DMS79 (cell line): ENCODE data around the gene MOBP.

Experiments used
- DNase-seq: peaks from one replicate; lab custom pipeline; 2025; lab: John Stamatoyannopoulos, UW

Gene MOBP

DNA sequence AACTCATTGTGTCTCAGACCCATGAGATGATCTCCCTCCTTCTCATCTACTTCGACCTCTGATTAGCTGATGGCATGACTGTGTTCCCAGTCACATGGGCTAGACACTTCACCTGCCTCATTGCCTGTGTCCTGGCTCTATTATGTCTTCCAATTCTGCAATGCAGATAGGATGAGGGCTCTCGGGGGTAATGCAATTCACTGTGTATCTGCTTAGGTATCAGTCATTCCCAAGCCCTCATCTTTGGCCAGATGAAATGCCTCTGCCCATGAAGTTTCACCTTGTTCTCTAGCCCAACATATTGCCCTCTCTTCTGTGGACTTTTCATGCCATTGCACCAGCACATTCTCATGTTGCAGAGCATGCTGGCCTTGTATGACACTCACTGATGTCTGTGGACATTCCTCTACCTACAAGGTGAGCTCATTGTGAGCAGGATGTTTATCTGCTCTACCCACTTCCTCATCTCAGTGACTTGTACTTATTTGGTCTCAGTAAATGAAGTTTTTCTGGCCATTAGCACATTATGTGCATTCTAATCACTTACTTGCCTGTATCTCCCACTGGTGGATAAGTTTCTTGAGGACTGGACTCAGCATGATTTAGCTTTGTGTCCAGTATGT, 32.3 kb downstream of the MOBP start:
- no peak for DNase-seq

DNA sequence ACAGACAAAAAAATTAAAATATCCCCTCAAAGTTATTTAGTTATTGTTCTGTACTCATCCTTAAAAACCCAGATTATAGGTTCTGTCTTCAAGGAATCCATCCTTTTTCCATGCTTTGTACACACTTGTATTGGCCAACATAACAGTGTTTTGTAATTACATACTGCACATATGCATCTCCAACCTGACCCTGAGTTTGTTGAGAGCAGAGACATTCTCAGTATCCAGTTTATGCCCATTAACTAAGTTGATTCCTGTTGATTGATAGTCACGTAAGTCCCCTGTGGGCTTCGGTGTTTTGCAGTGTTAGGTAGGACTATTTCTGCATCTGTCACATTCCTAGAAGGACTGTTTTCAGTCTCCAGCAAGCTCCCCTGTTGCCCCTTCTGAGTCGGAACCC, 33.6 kb downstream of the MOBP start:
- DNase-seq: no peak

DNA sequence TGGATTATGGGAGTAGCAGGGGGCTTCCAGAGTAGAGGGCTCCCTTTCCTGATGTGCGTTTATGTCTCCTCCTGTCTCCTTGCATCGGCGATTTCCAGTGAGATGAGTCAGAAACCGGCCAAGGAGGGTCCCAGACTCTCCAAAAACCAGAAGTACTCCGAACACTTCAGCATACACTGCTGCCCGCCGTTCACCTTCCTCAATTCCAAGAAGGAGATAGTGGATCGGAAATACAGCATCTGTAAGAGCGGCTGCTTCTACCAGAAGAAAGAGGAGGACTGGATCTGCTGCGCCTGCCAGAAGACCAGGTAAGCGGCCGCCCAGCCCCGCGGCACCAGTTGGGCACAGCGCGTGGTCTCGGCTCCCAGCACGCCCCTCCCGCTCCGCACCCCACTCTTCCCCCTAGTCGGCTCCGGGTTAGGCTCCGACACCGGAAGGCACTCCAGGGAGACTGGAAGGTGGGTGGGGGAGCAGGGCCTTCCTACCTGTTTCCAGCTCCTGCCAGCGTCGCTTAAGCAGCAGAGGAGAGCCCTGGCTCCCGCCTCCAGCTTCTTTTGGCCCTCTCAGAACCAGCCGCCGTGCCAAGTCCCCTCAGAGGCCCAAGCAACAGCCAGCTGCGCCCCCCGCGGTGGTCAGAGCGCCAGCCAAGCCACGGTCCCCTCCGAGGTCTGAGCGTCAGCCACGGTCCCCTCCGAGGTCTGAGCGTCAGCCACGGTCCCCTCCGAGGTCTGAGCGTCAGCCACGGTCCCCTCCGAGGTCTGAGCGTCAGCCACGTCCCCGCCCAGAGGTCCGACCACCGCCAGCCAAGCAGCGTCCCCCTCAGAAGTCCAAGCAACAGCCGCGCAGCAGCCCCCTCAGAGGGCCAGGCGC, 34.7 kb downstream of the MOBP start:
- DNase-seq: no peak

DNA sequence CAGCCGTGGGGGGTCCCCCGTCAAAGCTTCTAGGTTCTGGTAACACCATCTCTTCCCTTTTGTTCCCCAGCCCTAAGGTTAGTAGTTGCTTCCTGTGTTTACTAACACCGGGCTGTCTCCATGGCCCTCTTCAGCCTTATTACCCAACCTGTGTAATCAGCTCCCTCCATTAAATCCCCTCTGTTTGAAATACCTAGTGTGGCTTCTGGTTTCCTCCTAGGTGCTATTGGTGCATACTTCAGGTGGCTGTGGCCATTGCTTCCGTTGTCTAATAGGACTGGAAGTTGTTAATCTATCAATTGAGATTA, 35.3 kb downstream of the MOBP start:
- DNase-seq: no peak

DNA sequence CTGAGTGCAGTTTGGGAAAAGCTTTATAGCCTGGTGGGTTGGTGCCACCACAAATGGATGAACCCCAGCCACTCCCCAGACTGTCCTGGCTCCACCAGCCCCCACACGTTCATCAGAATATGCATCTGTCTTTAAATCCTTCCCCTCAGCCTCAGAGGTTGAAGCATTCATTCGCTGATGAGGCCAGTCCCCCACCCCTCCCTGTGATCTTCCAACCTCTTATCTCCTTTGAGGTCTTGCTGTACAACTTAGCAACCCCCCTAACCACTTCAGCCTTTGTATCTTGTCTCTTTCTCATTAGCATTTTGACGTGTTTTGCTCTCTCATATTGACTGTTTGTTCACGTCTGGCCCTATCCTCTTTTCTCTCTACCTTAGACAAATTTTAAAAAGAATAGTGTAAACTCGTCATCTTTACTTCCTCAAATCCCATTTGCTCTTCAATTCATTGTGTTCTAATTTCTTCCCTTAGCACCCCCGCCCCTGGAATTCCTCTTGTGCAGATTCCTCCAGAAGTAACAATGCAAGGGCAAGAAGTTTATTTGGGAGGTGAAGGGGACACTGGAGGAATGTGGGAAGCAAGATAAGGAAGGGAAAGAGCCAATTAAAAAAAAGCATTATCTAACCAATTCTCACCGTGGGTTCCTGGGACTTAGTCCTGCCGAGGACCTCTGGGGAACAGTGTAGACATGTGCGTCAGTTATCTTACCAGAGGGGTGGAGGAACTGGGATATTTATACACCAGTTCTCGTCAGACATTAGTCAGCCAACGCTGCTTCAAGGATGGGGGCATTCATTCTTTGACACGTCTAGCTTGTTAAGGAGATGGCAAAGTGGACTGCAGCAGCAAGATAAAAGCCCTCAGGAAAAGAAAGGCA, 38.6 kb downstream of the MOBP start:
- no peak for DNase-seq

DNA sequence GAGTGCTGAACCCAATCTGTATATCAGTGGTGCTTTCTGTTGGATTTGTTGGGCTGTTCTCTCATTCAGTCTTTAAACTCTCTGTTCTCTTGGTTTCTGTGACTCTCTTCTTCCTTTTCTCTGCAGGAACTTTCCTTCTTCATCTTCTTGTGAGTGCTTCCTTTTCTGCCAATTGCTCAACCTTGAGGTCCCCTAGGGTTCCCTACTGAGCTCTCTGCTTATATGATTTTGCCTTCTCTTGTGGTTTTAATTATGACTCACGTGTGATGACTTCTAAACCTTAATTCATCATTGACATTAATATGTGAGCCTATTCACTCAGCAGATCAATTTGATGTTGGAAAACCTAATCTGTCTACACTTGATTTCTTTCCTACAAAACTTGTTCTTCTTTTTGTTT, 39.4 kb downstream of the MOBP start:
- no peak for DNase-seq

DNA sequence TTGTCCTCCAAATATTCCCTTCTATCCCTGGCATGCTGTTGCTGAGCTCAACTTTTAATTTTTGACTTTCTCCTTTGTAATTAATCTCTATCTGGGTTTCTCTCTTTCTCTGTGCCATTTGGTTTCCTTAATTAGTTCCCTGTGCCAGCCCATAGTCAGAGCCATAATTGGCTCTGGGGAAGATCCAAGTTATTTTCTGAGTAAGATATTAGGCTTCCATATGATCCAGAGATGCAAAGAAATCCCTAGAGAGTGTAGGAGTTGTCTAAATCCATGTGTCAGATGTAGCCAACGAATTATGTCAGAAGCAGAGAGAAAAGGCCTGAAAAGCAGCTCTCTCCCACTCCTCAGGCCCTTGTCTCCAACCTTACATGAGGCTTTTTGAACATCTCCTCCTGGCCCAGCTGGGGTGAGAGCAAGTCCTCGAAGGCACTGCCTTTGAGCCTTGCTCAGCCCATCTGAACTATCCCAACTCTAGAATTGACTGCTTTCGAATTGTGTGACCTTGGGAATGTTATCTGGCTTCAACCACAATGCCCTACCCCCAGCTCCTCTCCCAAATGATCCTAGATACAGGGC, 46.4 kb downstream of the MOBP start:
- DNase-seq: no peak

DNA sequence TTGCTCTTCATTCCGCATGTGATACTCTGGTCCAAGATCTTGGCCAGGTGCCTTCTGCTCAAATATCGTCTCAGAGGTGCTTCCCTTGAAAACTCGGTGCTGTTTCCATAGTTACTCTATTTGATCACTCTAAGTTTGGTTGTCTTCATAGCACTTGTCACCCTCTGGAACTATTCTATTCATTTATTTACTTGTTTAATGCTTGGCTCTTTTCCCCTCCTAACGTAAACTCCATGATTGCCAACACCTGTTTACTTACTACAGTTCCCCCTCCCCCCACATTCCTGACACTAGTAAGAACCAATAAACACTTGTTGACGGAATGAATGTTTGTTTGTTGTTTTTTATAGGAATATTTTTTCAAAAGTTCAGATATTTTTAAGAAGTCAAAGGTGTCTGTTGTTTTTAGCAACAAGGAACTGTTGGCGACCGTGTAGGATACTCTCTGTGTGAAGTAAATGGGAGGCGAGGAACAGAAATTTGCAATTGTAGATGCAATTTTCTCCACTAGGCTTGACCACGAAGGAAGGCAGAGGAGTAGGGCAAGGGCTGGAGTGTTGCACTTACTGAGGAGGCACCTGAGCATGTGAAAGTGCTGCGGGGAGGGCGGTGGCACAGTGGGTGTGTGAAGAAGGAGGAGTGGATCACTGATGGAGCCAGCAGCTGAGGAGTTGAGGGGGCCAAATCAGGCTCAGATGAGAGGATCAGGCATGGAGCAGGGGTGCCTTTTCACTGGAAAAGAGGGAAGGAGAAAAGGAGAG, 48.4 kb downstream of the MOBP start:
- no peak for DNase-seq

DNA sequence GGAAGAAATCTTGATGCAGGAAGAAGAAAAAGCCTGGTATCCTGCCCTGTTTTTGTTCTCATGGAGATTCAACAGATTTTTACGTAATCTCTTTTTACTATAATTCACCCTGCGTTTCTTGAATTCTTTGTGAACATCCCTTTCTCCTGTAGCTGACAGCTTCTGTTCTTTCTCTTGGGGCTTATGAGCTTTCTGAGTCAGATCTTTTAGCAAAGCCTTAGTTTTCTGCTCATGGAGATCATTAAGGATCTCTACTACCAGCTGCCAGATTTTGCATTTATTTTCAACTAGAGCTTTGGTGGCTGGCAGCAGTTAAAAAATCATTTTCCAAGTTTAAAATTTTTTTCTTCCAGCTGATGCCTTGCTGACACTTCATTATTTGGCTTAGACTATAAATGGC, 51.6 kb downstream of the MOBP start:
- no peak for DNase-seq

DNA sequence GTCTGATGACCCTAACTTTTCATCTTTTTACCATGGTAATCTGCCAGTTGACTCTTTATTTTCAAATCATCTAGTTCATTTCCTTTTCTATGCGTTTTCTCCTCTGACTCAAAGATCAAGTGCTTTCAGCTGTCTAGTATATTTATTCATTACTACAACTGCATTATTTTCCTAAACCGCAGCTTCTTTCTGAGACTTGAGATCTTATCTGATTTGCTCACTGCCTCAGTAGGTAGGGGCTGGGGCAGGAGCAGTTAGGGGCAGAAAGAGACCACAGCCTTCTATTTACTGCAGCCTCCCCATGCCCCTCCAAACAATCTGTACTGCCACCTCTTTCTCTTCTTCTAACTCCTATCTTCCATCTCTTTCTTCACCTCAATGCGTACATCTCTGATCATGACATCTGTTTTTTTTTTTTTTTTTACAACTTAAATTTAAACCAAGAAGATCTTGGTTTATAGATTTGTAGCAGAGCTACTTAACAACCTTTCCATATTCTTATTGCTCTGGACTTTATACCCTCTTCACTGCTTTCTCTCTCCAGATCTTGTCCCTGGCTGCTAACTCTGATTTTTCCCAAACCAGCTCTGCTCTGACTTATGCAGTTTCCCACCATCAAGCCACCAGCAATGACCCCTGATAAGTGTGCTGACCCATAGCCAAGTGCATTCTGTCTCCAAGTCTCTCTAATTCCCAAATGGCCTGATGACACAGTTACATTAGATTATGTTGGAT, 52.2 kb downstream of the MOBP start:
- DNase-seq: no peak

DNA sequence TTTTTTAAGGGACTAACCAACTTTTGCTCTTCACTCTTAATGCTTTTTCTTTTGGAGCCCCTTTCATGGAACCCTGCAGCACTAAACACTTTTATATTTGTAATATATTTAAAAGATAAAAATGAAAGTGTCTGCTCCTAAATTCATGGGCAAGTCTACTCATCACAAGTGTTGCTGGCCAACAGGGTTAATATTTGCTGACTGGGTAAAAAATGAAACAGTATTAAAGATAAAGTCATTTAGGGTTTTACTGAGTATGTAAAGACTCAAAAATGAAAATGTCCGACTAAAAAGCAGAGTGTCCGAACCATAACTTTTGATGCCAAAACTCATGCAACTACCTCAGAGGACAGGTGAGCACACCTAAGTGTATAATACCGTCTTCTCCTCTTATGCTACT, 54.0 kb downstream of the MOBP start:
- no peak for DNase-seq

DNA sequence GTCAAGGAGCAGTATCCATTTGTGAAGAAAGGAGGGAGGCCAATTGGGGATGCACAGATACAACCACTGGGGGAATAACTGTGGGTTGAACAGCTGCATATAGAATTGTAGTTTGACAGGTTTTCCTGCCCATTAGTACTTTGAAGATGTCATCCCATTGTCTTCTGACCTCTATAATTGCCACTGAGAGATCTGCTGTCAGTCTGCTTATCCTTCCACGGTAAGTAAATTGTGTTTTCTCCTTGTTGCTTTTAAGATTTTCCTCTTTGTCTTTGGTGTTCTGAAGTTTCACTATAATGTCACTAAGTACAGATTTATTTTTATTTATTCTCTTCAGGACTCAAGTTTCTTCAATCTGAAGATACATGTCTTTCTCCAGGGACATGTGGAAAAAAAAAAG, 56.6 kb downstream of the MOBP start:
- no peak for DNase-seq

DNA sequence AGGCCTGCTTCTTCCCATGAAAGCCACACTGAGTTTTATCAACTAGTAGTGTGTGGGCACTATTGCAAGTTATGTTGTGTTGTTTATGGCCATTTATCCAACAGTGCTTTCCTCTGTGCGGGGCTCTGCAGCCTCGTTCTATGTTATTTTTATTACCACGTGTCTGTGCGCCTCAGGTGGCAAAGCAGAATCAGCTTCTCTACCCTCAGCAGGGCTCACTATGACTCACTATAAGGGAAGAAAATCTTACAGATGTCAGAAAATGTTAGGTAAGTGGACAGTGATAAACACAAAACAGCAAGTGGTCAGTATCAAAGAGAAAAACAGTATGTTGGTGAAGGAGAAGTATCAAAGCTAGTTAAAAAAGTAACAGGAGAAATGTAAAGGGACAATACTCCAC, 61.4 kb downstream of the MOBP start:
- no peak for DNase-seq

DNA sequence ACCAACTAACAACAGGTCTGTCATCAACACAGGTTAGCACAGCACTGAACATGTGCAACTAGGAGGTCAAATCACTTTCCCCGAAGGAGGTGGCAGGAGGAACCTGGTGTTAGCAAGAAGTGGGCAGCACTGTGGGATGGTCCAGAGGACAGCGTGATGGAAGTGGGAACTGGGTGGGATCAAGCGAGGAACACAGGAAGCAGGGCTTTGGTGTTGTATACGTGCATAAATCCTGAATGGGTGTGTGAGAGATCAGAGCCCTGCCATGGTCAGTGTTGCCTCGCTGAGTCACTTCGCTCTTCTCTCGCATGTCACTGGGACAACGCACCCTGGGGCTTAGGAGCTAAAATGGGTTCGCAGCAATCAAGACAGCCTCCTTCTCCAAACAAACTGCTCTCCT, 62.1 kb downstream of the MOBP start:
- no peak for DNase-seq

DNA sequence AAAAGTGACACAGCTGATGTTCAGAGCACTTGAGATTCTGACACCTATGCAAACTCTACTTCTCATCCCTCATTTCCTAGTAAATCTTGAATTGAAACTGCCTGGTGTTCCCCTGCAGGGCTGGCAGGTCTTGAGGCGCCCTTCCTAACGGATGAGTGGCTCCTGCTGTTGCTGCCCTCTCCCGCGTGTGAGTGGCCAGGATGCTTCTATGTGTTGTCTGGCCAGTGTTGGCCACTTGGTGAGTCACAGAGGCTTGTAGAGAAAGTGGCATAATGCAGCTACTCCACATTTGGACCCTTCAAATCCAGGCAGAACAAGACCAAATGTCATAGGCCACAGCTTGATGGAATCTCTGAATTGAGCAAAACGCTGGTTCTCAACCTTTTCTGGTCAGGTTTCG, 63.6 kb downstream of the MOBP start:
- DNase-seq: no peak

DNA sequence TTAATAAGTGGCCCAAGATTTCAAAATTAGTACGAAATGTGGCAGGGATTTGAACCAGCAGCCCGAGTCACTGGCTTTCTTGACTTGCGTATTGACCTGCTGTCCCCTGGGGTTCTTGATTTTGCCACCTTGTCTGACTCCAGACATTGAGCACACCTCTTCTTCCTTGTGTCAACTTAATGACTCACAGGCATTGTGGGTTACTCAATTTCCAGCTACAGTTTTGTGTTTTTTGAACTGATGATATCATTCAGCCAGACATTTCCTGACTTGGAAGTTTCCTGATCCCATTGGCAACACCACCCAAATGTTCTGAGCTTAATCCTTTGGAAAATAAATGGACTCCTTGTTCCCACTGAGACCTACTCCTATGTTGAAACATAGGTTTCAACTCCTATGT, 64.2 kb downstream of the MOBP start:
- DNase-seq: no peak

DNA sequence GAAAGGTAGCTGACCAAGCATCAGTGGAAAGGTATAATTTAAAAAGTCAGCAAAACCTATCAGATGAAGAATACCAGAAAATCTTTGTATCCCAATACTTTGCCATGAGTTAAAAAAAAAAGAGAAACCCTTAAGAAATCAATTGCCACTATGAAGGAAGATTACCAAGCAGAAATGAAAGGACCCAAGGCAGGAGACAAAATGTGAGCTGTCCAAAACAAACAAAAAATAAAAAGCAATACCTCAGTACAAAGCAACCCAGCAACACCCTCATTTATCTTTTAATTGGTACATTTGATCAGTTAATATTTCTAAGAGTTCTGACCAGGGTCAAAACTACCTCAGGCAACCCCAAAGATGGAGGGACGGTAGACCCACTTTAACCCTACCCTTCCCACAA, 65.3 kb downstream of the MOBP start:
- DNase-seq: no peak

DNA sequence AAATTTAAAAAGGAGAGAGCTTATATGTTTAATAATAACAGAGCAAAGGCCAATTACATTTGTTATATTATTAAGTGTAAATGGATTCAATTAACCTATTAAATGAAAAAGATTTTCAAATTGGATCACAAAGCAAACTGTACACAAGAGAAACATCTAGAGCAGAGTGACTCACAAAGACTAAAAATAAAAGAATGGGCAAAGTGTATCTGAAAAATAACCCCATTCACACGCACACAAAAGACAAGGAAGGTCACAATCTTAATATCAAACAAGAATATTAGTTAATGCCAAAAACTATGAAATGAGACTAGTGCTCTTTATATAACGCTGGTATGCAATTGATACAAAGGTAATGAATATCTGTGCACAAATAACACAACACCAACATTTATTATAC, 65.7 kb downstream of the MOBP start:
- no peak for DNase-seq

DNA sequence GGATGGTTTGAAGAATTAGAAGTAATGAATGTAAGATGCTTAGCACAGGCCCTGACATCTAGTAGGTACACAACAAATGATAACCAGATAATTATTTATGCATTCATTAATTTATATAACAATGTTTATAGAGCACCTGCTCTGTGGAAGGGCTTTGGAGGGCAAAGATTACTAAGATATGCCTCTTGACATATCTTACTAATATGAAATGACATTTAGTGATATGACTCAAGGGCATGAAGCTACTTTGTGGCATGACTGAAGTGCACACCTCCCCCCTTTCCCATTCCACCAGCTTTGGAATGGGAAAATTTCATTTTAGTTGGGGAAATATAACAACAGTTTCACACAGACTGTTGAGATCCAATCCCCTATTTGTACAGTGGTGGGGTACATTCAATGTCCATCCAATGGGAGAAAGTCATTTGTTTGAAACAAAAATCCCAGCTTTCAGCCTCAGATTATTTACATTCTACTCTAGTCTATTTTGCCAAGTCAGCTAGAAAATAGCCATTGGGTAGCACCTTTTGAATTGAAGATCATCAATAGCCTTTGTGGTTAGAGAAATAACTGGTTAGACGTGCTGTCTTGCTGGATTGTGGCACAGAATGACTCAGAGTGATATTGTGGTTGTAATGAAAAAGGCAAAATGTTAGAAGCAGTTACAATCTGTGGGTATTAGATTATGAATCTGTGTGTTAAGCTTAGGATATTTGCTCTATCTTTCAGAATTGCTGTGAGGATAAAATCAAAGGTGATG, 72.9 kb downstream of the MOBP start:
- no peak for DNase-seq

DNA sequence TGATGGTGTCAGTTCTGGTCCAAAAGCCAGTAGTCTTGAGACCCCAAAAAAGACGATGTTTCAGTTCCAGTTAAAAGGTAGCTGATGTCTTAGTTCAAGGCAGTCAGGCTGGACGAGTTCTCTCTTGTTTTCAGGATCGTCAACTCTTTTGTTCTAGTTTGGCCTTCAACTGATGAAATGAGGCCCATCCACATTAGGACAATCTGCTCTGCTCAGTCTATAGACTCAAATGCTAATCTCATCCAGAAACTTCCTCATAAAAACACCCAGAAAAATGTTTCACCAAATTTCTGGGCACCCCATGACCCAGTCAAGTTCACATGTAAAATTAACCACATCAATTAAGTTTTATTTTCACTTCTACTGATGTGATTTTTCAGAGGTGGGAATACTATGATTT, 74.0 kb downstream of the MOBP start:
- no peak for DNase-seq
